ENCODE data around the gene ADAM17. TPM values are rescaled to one million over a fixed set of nuclear protein-coding genes. Genes with fewer than 3 reads are reported as not detected.

The ADAM17 gene
- total and polyA plus RNA-seq, 9 of the 15 experiments (the other 6 are each of a cell fraction or from before 2014, with no cell fraction given) = 5.8 to 30.0 (median 19.0) TPM

- Histone ChIP-seq H3K27me3 (ENCODE audit: control insufficient read depth in 2 of 2, insufficient read depth in 2 of 2, low read length in 2 of 2) (no peaks in the 10 kb centered on the region), H3K4me1 (replicated peaks in 1 of 2; ENCODE audit: control insufficient read depth in 2 of 2, insufficient read depth in 2 of 2, low read length in 2 of 2) (peaks cover 0 to 13% of the 10 kb centered on the region in 2 experiments; a peak in 2 of 5 replicates), H4K20me1 (replicated peaks; ENCODE audit: control insufficient read depth, insufficient read depth, low read length) (no peaks in the 10 kb centered on the region), H2AFZ (ENCODE audit: low read depth, low read length) (no peak overlapping the region), H3K79me2 (ENCODE audit: control insufficient read depth, insufficient read depth, low read length) (no peaks in the 10 kb centered on the region), H3K4me2 (ENCODE audit: insufficient read depth, low read length) (no peak overlapping the region), H3K27ac (ENCODE audit: extremely low read depth, low read depth, low read length) (no peak overlapping the region), H3K36me3 (ENCODE audit: control insufficient read depth, insufficient read depth, low read length) (no peaks in the 10 kb centered on the region), H3K9ac (ENCODE audit: insufficient read depth in 1 of 2, low read depth in 2 of 2, low read length in 2 of 2) (no peak overlapping the region), H3K9me1 (ENCODE audit: control insufficient read depth, insufficient read depth, low read length) (no peaks in the 10 kb centered on the region), H3K4me3 (no peak overlapping the region), H3K9me3 (replicated peaks; ENCODE audit: control insufficient read depth, insufficient read depth, low read depth, low read length) (no peaks in the 10 kb centered on the region)
- DNase-seq (ENCODE audit: extremely low read depth in 1 of 4, low spot score in 3 of 4) (no peak), ATAC-seq (peak; percentile 67), FAIRE-seq (no peak)
- in situ Hi-C loops (cut with MboI) (no loop called here), intact Hi-C loops (cut with micrococcal nuclease) (loop anchor here (5.0 kb wide), 1 partner anchor 163 kb away; no protein-coding TSS in a partner anchor)
- ChIA-PET POLR2A (interaction anchor here (1.7 kb wide), 1 partner anchor 18 kb away, joined by 4 read pairs; the partner anchor contains the start of gene ADAM17), CTCF (ENCODE audit: low intra/inter-chr PET ratio) (no interaction called here)
- BruUV-seq (replicated peaks) = no TSS peak
- WGBS (ENCODE audit: insufficient coverage, low coverage, missing lambda C conversion rate) = 48% methylated on average over 4 of the region's 4 CpGs
- no peak for TF ChIP-seq SRSF7 (optimal IDR thresholded peaks at IDR 0.05; ENCODE audit: low read depth, low read length)
- TF ChIP-seq RREB1 (CRISPR knock-in tag; IDR thresholded peaks at IDR 0.05) = no peak
- TF ChIP-seq, protein P1, sequence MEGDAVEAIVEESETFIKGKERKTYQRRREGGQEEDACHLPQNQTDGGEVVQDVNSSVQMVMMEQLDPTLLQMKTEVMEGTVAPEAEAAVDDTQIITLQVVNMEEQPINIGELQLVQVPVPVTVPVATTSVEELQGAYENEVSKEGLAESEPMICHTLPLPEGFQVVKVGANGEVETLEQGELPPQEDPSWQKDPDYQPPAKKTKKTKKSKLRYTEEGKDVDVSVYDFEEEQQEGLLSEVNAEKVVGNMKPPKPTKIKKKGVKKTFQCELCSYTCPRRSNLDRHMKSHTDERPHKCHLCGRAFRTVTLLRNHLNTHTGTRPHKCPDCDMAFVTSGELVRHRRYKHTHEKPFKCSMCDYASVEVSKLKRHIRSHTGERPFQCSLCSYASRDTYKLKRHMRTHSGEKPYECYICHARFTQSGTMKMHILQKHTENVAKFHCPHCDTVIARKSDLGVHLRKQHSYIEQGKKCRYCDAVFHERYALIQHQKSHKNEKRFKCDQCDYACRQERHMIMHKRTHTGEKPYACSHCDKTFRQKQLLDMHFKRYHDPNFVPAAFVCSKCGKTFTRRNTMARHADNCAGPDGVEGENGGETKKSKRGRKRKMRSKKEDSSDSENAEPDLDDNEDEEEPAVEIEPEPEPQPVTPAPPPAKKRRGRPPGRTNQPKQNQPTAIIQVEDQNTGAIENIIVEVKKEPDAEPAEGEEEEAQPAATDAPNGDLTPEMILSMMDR (IDR thresholded peaks at IDR 0.05 in 2 of 3, conservative IDR thresholded peaks at IDR 0.05 in 1 of 3; ENCODE audit: insufficient read depth in 2 of 3, low read depth in 1 of 3, low read length in 3 of 3) = 0 out of 6 replicates have a peak, but pooled peaks of 1 of the 3 experiments have one; percentile 17
- no peak for TF ChIP-seq EP300 (IDR thresholded peaks at IDR 0.05; ENCODE audit: low read length)
- TF ChIP-seq LARP7 (IDR thresholded peaks at IDR 0.05) = no peak
Observed at GRCh38 chr2:9573840-9574239, 18.2 kb upstream of the ADAM17 start.
